Keratinocyte (primary cell): ENCODE measurements around the gene ZSCAN31.

Source experiments
- EZH2 ChIP-seq: IDR thresholded peaks from one replicate; pipeline ENCODE4 v1.6.1; 2012; ENCODE audit warnings: inconsistent platforms, mild to moderate bottlenecking, low read length, moderate library complexity
- TF ChIP-seq, protein P1 (sequence below), 3 experiments: IDR thresholded peaks in 1 of 3; conservative IDR thresholded peaks in 1 of 3; optimal IDR thresholded peaks in 1 of 3; 2 replicates in 2 of 3; 3 replicates in 1 of 3; pipeline versions ENCODE3 to v1.5.1; 2011; ENCODE audit warnings: low read length in 3 of 3, mild to moderate bottlenecking in 3 of 3, moderate library complexity in 2 of 3, control low read depth in 1 of 3, inconsistent platforms in 1 of 3; ENCODE audit not compliant: insufficient read depth in 2 of 3; ENCODE audit errors: extremely low read depth in 1 of 3

DNA sequence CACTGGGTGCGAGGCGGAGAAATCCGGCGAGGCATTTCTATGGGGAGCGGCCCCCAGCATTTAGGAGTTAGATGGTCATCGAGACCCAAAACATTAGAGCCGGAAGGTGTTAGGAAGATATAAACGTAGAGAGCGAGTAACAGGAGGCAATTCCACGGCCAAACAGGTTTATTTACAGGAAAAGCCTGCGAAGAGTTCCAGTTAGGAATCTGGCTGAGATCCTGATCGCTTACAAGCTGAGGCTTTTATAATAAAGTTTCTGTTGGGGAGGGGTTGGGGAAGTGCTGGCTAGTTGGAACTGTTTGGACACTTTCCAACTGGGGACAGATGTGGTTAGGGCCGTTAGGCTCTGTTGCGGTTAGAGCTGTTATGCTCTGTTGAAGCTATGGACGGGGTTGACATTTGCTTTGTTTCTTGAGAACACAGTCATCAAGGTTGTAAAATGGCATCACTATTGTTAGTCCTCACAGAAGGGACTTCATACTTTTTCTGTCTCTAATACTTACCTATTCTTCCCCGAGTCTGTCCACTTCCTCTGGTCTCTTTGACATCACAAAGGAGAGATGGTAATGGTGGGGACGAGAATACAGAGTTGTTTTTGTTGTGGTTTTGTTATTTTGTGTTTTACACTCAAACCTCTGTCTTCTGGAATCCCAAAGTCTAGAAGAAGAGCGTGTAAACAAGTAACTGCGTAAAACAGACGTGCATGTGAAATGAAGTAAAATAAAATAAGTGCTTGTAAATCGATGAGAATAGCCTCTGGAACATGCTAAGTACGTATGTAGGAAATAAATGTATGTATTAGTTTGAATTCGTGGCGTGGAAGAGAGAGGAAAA, 554 bp upstream of the ZSCAN31 start:
- TF ChIP-seq EZH2 = no peak
- TF ChIP-seq, protein P1, sequence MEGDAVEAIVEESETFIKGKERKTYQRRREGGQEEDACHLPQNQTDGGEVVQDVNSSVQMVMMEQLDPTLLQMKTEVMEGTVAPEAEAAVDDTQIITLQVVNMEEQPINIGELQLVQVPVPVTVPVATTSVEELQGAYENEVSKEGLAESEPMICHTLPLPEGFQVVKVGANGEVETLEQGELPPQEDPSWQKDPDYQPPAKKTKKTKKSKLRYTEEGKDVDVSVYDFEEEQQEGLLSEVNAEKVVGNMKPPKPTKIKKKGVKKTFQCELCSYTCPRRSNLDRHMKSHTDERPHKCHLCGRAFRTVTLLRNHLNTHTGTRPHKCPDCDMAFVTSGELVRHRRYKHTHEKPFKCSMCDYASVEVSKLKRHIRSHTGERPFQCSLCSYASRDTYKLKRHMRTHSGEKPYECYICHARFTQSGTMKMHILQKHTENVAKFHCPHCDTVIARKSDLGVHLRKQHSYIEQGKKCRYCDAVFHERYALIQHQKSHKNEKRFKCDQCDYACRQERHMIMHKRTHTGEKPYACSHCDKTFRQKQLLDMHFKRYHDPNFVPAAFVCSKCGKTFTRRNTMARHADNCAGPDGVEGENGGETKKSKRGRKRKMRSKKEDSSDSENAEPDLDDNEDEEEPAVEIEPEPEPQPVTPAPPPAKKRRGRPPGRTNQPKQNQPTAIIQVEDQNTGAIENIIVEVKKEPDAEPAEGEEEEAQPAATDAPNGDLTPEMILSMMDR (optimal IDR thresholded peaks at IDR 0.05 in 1 of 3, IDR thresholded peaks at IDR 0.05 in 1 of 3, conservative IDR thresholded peaks at IDR 0.05 in 1 of 3; ENCODE audit: extremely low read depth in 1 of 3, insufficient read depth in 2 of 3, low read length in 3 of 3) = no peak
